ENCODE results near the gene PTPRD.

DNA sequence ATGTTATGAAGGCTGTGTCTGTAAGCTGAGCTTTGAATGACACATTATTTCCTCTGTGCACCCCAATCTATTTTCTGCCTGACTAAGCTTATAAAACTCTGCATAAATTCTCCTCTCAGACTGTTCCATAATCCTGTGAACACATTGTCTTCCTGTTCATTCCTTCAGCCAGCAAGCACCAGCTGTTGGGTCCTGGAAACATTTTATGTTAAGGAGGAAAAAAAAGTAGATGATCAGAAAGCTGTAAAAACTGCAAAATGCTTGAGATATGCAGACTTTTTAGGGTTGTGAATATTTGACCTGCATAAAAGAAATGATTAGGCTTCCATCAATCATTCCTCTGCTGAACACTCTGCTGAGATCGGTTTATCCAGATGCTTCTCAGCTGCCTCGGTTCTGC lies 1567.2 kb downstream of the PTPRD start:
- TF ChIP-seq, protein P1, sequence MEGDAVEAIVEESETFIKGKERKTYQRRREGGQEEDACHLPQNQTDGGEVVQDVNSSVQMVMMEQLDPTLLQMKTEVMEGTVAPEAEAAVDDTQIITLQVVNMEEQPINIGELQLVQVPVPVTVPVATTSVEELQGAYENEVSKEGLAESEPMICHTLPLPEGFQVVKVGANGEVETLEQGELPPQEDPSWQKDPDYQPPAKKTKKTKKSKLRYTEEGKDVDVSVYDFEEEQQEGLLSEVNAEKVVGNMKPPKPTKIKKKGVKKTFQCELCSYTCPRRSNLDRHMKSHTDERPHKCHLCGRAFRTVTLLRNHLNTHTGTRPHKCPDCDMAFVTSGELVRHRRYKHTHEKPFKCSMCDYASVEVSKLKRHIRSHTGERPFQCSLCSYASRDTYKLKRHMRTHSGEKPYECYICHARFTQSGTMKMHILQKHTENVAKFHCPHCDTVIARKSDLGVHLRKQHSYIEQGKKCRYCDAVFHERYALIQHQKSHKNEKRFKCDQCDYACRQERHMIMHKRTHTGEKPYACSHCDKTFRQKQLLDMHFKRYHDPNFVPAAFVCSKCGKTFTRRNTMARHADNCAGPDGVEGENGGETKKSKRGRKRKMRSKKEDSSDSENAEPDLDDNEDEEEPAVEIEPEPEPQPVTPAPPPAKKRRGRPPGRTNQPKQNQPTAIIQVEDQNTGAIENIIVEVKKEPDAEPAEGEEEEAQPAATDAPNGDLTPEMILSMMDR (IDR thresholded peaks at IDR 0.05 in 2 of 3, conservative IDR thresholded peaks at IDR 0.05 in 1 of 3; ENCODE audit: insufficient read depth in 2 of 3, low read depth in 1 of 3, low read length in 3 of 3): no peak
- no peak for TF ChIP-seq HMG20B (CRISPR knock-in tag; IDR thresholded peaks at IDR 0.05)
- TF ChIP-seq RBBP5 (IDR thresholded peaks at IDR 0.05; ENCODE audit: borderline replicate concordance, insufficient read depth, low read length, poor library complexity, severe bottlenecking): no peak
- TF ChIP-seq SMAD2 (IDR thresholded peaks at IDR 0.05; ENCODE audit: low read depth, low read length): no peak
- TF ChIP-seq MEF2D (tag; conservative IDR thresholded peaks at IDR 0.05; ENCODE audit: low read depth): no peak
- TF ChIP-seq, protein P2, sequence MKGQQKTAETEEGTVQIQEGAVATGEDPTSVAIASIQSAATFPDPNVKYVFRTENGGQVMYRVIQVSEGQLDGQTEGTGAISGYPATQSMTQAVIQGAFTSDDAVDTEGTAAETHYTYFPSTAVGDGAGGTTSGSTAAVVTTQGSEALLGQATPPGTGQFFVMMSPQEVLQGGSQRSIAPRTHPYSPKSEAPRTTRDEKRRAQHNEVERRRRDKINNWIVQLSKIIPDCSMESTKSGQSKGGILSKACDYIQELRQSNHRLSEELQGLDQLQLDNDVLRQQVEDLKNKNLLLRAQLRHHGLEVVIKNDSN (CRISPR knock-in tag; IDR thresholded peaks at IDR 0.05): no peak
- TF ChIP-seq, protein P3, sequence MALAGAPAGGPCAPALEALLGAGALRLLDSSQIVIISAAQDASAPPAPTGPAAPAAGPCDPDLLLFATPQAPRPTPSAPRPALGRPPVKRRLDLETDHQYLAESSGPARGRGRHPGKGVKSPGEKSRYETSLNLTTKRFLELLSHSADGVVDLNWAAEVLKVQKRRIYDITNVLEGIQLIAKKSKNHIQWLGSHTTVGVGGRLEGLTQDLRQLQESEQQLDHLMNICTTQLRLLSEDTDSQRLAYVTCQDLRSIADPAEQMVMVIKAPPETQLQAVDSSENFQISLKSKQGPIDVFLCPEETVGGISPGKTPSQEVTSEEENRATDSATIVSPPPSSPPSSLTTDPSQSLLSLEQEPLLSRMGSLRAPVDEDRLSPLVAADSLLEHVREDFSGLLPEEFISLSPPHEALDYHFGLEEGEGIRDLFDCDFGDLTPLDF (CRISPR knock-in tag; IDR thresholded peaks at IDR 0.05): no peak
